ENCODE results near the gene CABP1.

GRCh38 chr12:120693848-120694247 is 53.4 kb downstream of the CABP1 start:
- TF ChIP-seq CTCF (IDR thresholded peaks at IDR 0.05; ENCODE audit: extremely low read depth in 1 of 2, insufficient read depth in 1 of 2, low read depth in 1 of 2, low read length in 2 of 2): no peak
- TF ChIP-seq MAX (IDR thresholded peaks at IDR 0.05; ENCODE audit: insufficient read depth, insufficient read length): no peak
- no peak for TF ChIP-seq MYC (IDR thresholded peaks at IDR 0.05; ENCODE audit: low read depth, low read length)
- TF ChIP-seq EZH2 (IDR thresholded peaks at IDR 0.05; ENCODE audit: borderline replicate concordance, low read depth, low read length, severe bottlenecking): no peak
- no peak for TF ChIP-seq POLR2AphosphoS5 (IDR thresholded peaks at IDR 0.05; ENCODE audit: insufficient read depth, low read depth, low read length)

Measured in endothelial cell of umbilical vein (primary cell).